ENCODE results near the gene RAB4A. TPM values are rescaled to one million over a fixed set of nuclear protein-coding genes. Genes with fewer than 3 reads are reported as not detected.

Gene RAB4A
- total and polyA plus RNA-seq, 2 of the 8 experiments (the other 6 are each of a cell fraction or from before 2014, with no cell fraction given) = 13.3 to 68.8 TPM

GRCh38 chr1:229328598-229329362 lies 57.9 kb downstream of the RAB4A start (continued):
- TF ChIP-seq TEAD4 (IDR thresholded peaks at IDR 0.05; ENCODE audit: low read depth, low read length) (no peak), KDM1A (IDR thresholded peaks at IDR 0.05; ENCODE audit: borderline replicate concordance, low read length) (no peak), CHD1 (IDR thresholded peaks at IDR 0.05; ENCODE audit: low read depth, low read length) (no peak), NRF1 (IDR thresholded peaks at IDR 0.05; ENCODE audit: low read depth, low read length) (no peak), RBBP5 (IDR thresholded peaks at IDR 0.05; ENCODE audit: borderline replicate concordance, low read depth, low read length) (no peak), SP4 (IDR thresholded peaks at IDR 0.05; ENCODE audit: low read length) (no peak)
- TF ChIP-seq, protein P1, sequence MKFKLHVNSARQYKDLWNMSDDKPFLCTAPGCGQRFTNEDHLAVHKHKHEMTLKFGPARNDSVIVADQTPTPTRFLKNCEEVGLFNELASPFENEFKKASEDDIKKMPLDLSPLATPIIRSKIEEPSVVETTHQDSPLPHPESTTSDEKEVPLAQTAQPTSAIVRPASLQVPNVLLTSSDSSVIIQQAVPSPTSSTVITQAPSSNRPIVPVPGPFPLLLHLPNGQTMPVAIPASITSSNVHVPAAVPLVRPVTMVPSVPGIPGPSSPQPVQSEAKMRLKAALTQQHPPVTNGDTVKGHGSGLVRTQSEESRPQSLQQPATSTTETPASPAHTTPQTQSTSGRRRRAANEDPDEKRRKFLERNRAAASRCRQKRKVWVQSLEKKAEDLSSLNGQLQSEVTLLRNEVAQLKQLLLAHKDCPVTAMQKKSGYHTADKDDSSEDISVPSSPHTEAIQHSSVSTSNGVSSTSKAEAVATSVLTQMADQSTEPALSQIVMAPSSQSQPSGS (IDR thresholded peaks at IDR 0.05; ENCODE audit: low read length) = no peak
